HEK293 (cell line): ENCODE results near the gene PACSIN2.

Experiments
- CTCF ChIP-seq: fragments of 450-650 bp; formaldehyde crosslinking; IDR thresholded peaks from 2 replicates; pipeline ENCODE4 v1.5.1; 2016; ENCODE audit warnings: missing biosample characterization, missing genetic modification characterization
- FEZF1 ChIP-seq: fragments of 450-650 bp; formaldehyde crosslinking; IDR thresholded peaks from 2 replicates; pipeline ENCODE4 v1.5.1; 2016; ENCODE audit warnings: missing biosample characterization, missing genetic modification characterization
- PATZ1 ChIP-seq: fragments of 450-650 bp; formaldehyde crosslinking; IDR thresholded peaks from 2 replicates; pipeline ENCODE4 v1.5.1; 2016; ENCODE audit warnings: missing biosample characterization, missing genetic modification characterization
- PRDM4 ChIP-seq: fragments of 450-650 bp; formaldehyde crosslinking; IDR thresholded peaks from 2 replicates; pipeline ENCODE4 v1.5.1; 2017; ENCODE audit warnings: missing biosample characterization, missing genetic modification characterization
- REST ChIP-seq: fragments of 450-650 bp; formaldehyde crosslinking; IDR thresholded peaks from 2 replicates; pipeline ENCODE4 v1.5.1; 2016; ENCODE audit warnings: missing biosample characterization, missing genetic modification characterization
- ZNF18 ChIP-seq: fragments of 450-650 bp; formaldehyde crosslinking; IDR thresholded peaks from 2 replicates; pipeline ENCODE4 v1.5.1; 2016; ENCODE audit warnings: missing biosample characterization, missing genetic modification characterization
- ZNF26 ChIP-seq: fragments of 450-650 bp; formaldehyde crosslinking; IDR thresholded peaks from 2 replicates; pipeline ENCODE4 v1.5.1; 2016; ENCODE audit warnings: missing biosample characterization, missing genetic modification characterization
- ZNF488 ChIP-seq: fragments of 450-650 bp; formaldehyde crosslinking; IDR thresholded peaks from 2 replicates; pipeline ENCODE4 v1.5.1; 2016; ENCODE audit warnings: missing biosample characterization, missing genetic modification characterization
- ZNF521 ChIP-seq: fragments of 450-650 bp; formaldehyde crosslinking; IDR thresholded peaks from 2 replicates; pipeline ENCODE4 v1.5.1; 2017; ENCODE audit warnings: missing biosample characterization, mild to moderate bottlenecking, missing genetic modification characterization
- ZNF639 ChIP-seq: fragments of 450-650 bp; formaldehyde crosslinking; IDR thresholded peaks from 2 replicates; pipeline ENCODE4 v1.5.1; 2016; ENCODE audit warnings: missing biosample characterization, missing genetic modification characterization
- ZNF701 ChIP-seq: fragments of 450-650 bp; formaldehyde crosslinking; IDR thresholded peaks from 2 replicates; pipeline ENCODE4 v1.5.1; 2016; ENCODE audit warnings: missing biosample characterization, missing genetic modification characterization
- ZNF747 ChIP-seq: fragments of 450-650 bp; formaldehyde crosslinking; IDR thresholded peaks from 2 replicates; pipeline ENCODE4 v1.5.1; 2016; ENCODE audit warnings: missing biosample characterization, missing genetic modification characterization

- no peak for TF ChIP-seq CTCF
- no peak for TF ChIP-seq ZNF26 (tag by site-specific recombination)
- TF ChIP-seq REST, result no peak
- TF ChIP-seq ZNF488 (tag by site-specific recombination), result no peak
- TF ChIP-seq PATZ1, result no peak
- TF ChIP-seq ZNF639 (tag by site-specific recombination), result no peak
- no peak for TF ChIP-seq ZNF521 (tag by site-specific recombination)
- no peak for TF ChIP-seq ZNF747 (tag by site-specific recombination)
- TF ChIP-seq FEZF1 (tag by site-specific recombination), result no peak
- TF ChIP-seq ZNF18 (tag by site-specific recombination), result no peak
- no peak for TF ChIP-seq ZNF701
- TF ChIP-seq PRDM4 (tag by site-specific recombination), result no peak
Observed at GRCh38 chr22:42924436-42924835, 90.5 kb downstream of the PACSIN2 start.
